ENCODE data around the gene AQP6.
"Not testable (repeated sequence)": the region's sequence is repeated elsewhere in the genome, so short reads cannot be mapped to it uniquely, and the experiment has no call there.

The AQP6 gene

GRCh38 chr12:49969651-49970429 lies 2.9 kb upstream of the AQP6 start:
- DNase-seq (ENCODE audit: low read depth in 2 of 2): no peak

GRCh38 chr12:49970658-49971057 lies 2.1 kb upstream of the AQP6 start:
- DNase-seq (ENCODE audit: low read depth in 2 of 2): no peak

GRCh38 chr12:49971141-49971540 lies 1.6 kb upstream of the AQP6 start:
- DNase-seq (ENCODE audit: low read depth in 2 of 2): no peak

- no peak for DNase-seq (ENCODE audit: low read depth in 2 of 2)
Measured at GRCh38 chr12:49972129-49972528, 618 bp upstream of the AQP6 start.

GRCh38 chr12:49973361-49973830 lies 649 bp downstream of the AQP6 start:
- DNase-seq (ENCODE audit: low read depth in 2 of 2): no peak

GRCh38 chr12:49974231-49974675 lies 1.5 kb downstream of the AQP6 start:
- no peak for DNase-seq (ENCODE audit: low read depth in 2 of 2)

- no peak for DNase-seq (ENCODE audit: low read depth in 2 of 2)
Measured at GRCh38 chr12:49974677-49975317, 2.0 kb downstream of the AQP6 start.

GRCh38 chr12:49975318-49975761 lies 2.6 kb downstream of the AQP6 start:
- DNase-seq (ENCODE audit: low read depth in 2 of 2): no peak

- DNase-seq (ENCODE audit: low read depth in 2 of 2): no peak
Measured at GRCh38 chr12:49976557-49976956, 3.8 kb downstream of the AQP6 start.

GRCh38 chr12:49978125-49978524 lies 5.4 kb downstream of the AQP6 start:
- DNase-seq (ENCODE audit: low read depth in 2 of 2): no peak

GRCh38 chr12:49979016-49979586 lies 6.4 kb downstream of the AQP6 start:
- no peak for DNase-seq (ENCODE audit: low read depth in 2 of 2)

- no peak for DNase-seq (ENCODE audit: low read depth in 2 of 2)
Measured at GRCh38 chr12:49979791-49980190, 7.0 kb downstream of the AQP6 start.

GRCh38 chr12:49980501-49981349 lies 8.0 kb downstream of the AQP6 start:
- no peak for DNase-seq (ENCODE audit: low read depth in 2 of 2)

GRCh38 chr12:49982246-49983087 lies 9.7 kb downstream of the AQP6 start:
- no peak for DNase-seq (ENCODE audit: low read depth in 2 of 2)

- peak; percentile 80 for DNase-seq (ENCODE audit: low read depth in 2 of 2)
Measured at GRCh38 chr12:49983892-49984291, 11.1 kb downstream of the AQP6 start.

GRCh38 chr12:49984476-49985359 lies 12.0 kb downstream of the AQP6 start:
- no peak for DNase-seq (ENCODE audit: low read depth in 2 of 2)

- DNase-seq (ENCODE audit: low read depth in 2 of 2): no peak
Measured at GRCh38 chr12:49985981-49986380, 13.2 kb downstream of the AQP6 start.

GRCh38 chr12:49986476-49986875 lies 13.7 kb downstream of the AQP6 start:
- DNase-seq (ENCODE audit: low read depth in 2 of 2): not testable (repeated sequence)

- no peak for DNase-seq (ENCODE audit: low read depth in 2 of 2)
Measured at GRCh38 chr12:49987625-49988303, 15.0 kb downstream of the AQP6 start.

All from fibroblast of skin of left biceps (primary cell).